ENCODE data around the gene C5orf15.
A peak's percentile ranks its signal among the peaks of the same experiment; 100 is the strongest.
"Not testable (repeated sequence)": the region's sequence is repeated elsewhere in the genome, so short reads cannot be mapped to it uniquely, and the experiment has no call there.

C5orf15 gene

DNA sequence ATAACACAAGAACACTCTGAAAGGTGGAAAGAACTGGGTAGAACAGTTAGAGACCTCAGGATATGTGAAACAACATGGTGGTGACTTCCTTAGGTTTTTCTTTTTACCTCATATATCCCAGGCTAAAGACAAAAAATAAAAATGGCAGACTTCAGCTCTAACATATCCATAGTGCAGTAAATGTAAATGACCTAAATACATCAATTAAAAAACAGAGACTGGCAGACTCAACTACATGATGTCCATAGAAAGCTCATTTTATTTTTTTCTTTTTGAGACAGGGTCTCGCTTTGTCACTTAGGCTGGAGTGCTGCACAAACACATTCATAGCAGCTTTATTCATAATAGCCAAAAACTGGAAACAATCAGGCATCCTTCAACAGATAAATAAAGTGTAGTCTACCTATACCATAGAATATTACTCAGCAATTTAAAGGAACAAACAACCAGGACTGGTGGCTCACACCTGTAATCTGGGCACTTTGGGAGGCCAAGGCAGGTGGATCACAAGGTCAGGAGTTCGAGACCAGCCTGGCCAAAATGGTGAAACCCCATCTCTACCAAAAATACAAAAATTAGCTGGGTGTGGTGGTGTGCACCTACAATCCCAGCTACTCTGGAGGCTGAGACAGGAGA lies 4.8 kb downstream of the C5orf15 start:
- no peak for DNase-seq (ENCODE audit: low read depth, low spot score)

GRCh38 chr5:133962801-133963476 lies 5.5 kb downstream of the C5orf15 start:
- DNase-seq (ENCODE audit: low read depth, low spot score), result no peak

GRCh38 chr5:133962131-133962530 lies 6.3 kb downstream of the C5orf15 start:
- no peak for DNase-seq (ENCODE audit: low read depth, low spot score)

DNA sequence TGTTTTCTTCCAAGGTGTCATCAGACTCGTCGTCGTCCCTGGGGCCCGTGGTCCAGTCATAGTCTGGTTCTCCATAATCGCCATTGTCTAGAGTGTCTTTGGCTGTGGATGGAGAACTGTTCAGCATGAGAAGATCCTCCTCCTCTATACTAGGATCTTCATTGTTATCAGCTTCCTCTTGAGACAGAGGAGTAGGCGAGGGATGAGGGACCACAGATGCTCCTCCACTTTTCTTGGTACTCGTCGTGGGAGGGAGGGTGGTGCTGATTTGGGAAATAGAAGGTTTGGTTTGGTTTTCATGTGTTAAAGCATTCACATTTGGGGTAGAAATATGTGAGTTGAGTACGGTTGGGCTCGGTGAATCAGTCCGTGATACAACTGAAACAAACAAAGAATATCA lies 8.8 kb downstream of the C5orf15 start:
- no peak for DNase-seq (ENCODE audit: low read depth, low spot score)

- DNase-seq (ENCODE audit: low read depth, low spot score), result no peak
Measured at GRCh38 chr5:133957591-133957990, 10.8 kb downstream of the C5orf15 start.

DNA sequence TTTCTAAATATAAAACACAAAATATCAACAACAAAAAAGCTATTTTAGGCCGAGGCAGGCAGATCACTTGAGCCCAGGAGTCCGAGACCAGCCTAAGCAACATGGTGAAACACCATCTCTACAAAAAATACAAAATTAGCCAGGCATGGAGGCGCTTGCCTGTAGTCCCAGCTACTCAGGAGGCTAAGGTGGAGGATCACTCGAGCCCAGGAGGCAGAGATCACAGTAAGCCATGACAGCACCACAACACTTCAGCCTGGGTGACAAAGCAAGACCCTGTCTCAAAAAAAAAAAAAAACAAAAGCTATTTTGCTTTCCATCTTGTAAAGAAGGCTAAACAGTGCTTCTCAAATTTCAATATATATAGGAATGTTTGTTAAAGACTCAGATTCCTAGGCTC lies 11.3 kb downstream of the C5orf15 start:
- no peak for DNase-seq (ENCODE audit: low read depth, low spot score)

DNA sequence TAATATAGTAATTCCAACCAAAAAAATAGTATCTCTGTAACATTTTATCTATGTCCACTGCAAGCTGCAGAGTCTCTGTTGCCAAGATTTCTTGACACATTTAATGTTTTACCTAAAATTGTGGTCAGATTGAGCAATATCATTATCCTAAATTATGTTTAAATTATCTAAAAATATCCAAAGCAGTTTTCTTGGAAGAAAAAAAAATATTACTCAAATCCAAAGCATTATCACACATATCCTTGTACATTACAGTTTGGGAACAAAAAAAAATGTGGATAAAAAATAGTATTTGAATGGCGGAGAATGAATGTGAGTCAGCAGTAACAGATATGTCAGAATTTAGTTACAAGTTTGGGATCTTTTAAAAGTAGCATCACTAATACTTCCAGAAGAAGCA lies 12.2 kb downstream of the C5orf15 start:
- DNase-seq (ENCODE audit: low read depth, low spot score), result not testable (repeated sequence)

DNA sequence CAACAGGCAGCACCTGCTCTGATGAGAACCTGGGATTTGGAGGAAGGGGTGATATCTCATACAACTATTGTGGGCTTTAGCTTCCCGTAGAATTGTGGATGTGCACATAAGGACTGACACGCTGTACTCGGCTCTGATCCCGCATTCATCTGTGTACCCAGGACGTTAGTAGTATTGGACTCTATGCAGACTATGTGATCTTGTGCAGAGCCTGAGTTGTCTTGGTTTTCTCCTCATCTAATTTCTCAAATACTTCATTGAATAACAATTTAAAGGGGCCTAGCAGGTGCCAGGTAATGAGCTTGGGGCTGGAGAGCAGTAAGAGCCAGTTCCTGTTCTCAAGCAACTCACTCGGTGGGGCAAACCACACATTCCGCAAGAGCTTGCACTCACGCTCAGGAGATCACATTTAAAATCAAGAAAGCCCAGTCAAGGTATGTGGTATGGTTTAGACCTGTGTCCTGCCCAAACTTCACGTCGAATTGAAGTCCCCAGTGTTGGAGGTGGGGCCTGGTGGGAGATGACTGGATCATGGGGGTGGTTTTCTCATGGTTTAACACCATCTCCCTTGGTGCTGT lies 14.8 kb downstream of the C5orf15 start:
- DNase-seq (ENCODE audit: low read depth, low spot score), result no peak

- peak; percentile 67 for DNase-seq (ENCODE audit: low read depth, low spot score)
Measured at GRCh38 chr5:133952729-133953567, 15.5 kb downstream of the C5orf15 start.

DNA sequence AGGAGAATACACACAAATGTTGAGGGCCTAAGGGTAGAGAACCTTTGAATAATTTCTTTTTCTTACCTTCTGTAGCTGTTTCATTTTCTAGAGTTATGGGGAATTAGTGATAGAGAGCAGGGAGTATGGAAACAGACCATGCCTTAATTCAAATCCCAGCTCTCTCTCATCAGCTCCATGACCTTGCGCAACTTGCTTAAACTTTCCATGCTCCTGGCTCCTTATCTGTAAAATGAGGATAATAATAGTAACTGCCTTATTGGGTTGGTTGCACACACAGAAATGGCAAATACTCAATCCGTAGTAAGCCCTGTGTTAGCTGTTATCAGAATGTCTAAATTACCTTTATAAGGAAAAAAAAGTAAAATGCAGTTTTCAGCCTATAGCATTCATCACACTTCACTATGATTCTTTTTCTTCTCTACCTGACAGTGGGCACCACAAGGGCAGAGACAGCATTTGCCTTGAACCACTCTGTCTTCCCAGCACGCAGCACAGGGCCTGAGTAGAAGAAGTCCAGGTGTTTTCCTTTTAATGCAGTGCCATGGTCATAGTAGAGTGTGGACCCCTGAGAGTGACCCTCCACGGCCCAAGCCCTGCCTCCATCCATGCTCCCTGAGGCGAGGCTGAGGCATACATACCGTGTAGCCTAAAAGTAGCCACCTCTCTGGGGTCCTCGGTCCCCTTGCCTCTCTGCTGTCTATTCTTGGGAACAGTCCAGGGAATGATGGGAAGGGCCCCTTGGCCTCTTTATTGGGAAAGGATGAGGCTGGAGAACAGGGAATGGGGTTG lies 17.4 kb downstream of the C5orf15 start:
- no peak for DNase-seq (ENCODE audit: low read depth, low spot score)

GRCh38 chr5:133948721-133949120 lies 19.7 kb downstream of the C5orf15 start:
- DNase-seq (ENCODE audit: low read depth, low spot score), result no peak

- no peak for DNase-seq (ENCODE audit: low read depth, low spot score)
Measured at GRCh38 chr5:133947431-133947841, 21.0 kb downstream of the C5orf15 start.

GRCh38 chr5:133945568-133945967 lies 22.9 kb downstream of the C5orf15 start:
- DNase-seq (ENCODE audit: low read depth, low spot score), result no peak

- no peak for DNase-seq (ENCODE audit: low read depth, low spot score)
Measured at GRCh38 chr5:133944263-133945185, 23.9 kb downstream of the C5orf15 start.

DNA sequence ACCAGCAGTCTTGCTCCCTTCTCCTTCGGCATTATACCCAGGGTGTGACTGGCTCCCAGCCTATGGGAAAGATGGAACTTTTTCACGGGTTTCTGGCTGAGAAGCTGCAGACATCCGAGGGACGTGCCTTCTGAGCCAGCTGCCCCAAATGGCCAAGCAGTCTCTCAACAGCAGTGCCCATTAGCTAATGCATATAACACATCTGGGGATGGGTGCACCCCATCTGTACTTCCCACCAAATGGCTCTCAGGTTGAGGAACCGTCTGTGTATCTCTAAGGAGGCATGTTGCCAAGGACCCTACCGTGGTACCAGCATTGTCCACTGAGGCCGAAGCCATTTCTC lies 25.0 kb downstream of the C5orf15 start:
- no peak for DNase-seq (ENCODE audit: low read depth, low spot score)

DNA sequence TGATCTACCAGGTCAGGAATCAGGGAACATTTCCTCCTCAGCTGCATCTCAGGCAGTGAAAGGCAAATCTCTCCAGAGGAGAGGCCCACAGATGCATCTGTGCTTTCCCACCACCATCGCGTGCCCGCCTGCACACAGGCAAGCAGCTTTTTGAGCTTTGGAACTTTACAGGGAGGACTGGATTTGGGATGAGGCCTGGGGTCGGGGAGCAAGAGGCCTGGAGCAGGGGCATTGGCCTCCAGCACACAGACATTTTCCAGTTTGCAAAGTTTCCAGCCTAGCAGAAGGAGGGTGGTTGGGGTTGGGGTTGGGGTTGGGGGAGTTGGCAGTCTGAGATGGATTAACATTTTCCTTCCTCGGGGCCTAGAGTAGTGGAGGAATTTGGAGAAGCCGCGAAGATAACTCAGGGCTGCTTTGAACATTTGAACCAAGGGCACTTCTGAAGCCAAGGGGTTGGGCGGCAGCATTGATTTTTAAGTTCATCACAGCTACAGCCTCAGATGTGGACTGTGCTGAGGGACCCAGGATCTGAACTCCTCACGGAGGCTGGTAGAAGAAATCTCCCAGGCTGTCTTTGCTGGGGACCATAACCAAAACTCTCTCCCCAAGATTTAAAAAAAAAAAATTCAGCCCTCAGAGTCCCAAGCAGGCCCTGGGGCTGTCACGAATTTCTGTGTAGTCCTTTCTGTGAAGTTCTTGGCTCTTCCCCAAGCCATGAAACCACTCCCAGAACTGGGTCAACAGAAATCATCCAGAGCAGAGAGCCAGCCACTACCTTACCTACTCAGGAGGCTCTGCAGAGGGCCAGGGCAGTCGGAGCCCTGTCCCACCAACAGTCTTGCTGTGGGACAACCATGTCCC lies 25.6 kb downstream of the C5orf15 start:
- DNase-seq (ENCODE audit: low read depth, low spot score), result no peak

- DNase-seq (ENCODE audit: low read depth, low spot score), result no peak
Measured at GRCh38 chr5:133941456-133942196, 26.8 kb downstream of the C5orf15 start.

- no peak for DNase-seq (ENCODE audit: low read depth, low spot score)
Measured at GRCh38 chr5:133939668-133940067, 28.8 kb downstream of the C5orf15 start.

GRCh38 chr5:133938929-133939328 lies 29.5 kb downstream of the C5orf15 start:
- DNase-seq (ENCODE audit: low read depth, low spot score), result no peak

Measured in brain pericyte (primary cell).